ENCODE data around the gene PRKAB1.

PRKAB1 gene

DNA sequence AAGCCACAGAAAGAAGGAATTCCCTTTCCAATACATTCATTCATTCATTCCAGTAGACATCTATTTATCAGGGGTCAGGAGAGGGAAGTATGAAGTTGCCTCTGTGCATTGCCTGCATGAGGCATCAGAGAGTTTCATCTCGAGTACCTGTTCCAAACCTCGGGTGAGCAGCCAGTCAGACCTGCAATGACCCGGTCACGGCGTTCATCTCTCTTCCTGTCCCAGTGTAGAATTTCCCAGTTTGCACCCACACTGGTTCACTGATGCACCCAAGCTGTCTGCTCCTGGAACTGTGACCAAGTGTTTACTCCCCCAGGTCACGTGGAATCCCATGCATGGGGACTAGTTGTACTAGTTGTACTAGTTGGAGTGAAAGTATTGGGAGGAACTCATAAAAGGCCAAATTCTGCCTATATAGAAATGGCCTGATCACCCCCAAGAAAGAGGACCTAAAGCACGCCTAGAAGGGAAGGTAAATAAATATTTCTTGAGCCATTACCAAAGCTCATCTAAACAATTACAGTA is 22.3 kb upstream of the PRKAB1 start:
- TF ChIP-seq POLR2AphosphoS5 (IDR thresholded peaks at IDR 0.05; ENCODE audit: low read depth, low read length) (no peak), SIN3A (IDR thresholded peaks at IDR 0.05; ENCODE audit: borderline replicate concordance, insufficient read depth, low read length) (no peak), TAF1 (IDR thresholded peaks at IDR 0.05; ENCODE audit: borderline replicate concordance, insufficient read depth, low read length) (no peak), FOXP2 (optimal IDR thresholded peaks at IDR 0.05; ENCODE audit: borderline replicate concordance, extremely low read depth, extremely low read length, insufficient read depth) (no peak)
- TF ChIP-seq, protein P1, sequence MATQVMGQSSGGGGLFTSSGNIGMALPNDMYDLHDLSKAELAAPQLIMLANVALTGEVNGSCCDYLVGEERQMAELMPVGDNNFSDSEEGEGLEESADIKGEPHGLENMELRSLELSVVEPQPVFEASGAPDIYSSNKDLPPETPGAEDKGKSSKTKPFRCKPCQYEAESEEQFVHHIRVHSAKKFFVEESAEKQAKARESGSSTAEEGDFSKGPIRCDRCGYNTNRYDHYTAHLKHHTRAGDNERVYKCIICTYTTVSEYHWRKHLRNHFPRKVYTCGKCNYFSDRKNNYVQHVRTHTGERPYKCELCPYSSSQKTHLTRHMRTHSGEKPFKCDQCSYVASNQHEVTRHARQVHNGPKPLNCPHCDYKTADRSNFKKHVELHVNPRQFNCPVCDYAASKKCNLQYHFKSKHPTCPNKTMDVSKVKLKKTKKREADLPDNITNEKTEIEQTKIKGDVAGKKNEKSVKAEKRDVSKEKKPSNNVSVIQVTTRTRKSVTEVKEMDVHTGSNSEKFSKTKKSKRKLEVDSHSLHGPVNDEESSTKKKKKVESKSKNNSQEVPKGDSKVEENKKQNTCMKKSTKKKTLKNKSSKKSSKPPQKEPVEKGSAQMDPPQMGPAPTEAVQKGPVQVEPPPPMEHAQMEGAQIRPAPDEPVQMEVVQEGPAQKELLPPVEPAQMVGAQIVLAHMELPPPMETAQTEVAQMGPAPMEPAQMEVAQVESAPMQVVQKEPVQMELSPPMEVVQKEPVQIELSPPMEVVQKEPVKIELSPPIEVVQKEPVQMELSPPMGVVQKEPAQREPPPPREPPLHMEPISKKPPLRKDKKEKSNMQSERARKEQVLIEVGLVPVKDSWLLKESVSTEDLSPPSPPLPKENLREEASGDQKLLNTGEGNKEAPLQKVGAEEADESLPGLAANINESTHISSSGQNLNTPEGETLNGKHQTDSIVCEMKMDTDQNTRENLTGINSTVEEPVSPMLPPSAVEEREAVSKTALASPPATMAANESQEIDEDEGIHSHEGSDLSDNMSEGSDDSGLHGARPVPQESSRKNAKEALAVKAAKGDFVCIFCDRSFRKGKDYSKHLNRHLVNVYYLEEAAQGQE (IDR thresholded peaks at IDR 0.05; ENCODE audit: insufficient read depth in 1 of 2, low read depth in 2 of 2, low read length in 2 of 2), result no peak

DNA sequence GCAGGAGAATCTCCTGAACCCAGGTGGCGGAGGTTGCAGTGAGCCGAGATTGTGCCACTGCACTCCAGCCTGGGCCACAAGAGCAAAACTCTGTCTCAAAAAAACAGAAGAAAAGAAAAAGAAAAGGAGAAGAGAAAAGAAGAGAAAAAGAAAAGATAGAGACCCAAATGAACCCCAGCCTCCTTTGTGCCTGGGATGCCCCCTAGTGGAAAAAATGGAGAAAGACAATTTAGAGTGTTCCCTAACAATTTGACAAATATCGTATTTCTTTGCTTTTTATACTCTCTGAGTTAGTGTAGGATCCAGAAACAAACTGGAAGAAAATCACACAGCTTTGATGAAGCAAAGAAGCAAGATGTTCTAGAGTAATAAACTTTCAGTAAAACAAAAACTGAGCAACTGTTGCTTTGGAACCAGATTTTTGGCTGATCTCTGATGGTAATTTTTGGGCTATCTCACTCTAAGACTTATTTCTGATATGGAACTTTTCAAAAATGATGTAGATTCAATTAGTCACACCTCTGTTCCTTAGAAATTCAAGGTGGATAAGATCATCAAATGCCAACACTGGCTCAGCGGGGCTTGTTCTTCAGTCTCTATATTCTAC is 18.6 kb upstream of the PRKAB1 start:
- TF ChIP-seq, protein P1 (IDR thresholded peaks at IDR 0.05; ENCODE audit: insufficient read depth in 1 of 2, low read depth in 2 of 2, low read length in 2 of 2), result no peak

DNA sequence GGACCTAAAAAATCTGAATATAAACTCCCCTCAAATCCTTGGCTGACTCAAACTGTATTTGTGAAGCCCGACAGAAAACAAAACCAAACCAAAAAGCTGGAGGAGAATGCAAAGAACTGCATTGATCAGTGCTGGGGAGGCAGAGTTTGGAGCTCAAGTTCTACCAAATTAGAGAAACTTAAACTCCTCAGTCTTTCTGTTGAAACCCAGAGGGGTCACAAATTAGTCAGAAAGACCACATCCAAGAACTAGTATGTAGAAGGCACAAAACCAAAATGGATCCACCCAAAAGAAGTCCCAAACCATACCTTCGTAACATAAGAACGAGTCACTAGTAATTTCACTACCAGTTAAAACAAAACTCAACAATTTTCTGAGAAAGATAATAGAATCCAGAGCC is 15.3 kb upstream of the PRKAB1 start:
- TF ChIP-seq FOXP2 (optimal IDR thresholded peaks at IDR 0.05; ENCODE audit: borderline replicate concordance, extremely low read depth, extremely low read length, insufficient read depth) (no peak), POLR2AphosphoS5 (IDR thresholded peaks at IDR 0.05; ENCODE audit: low read depth, low read length) (no peak), SIN3A (IDR thresholded peaks at IDR 0.05; ENCODE audit: borderline replicate concordance, insufficient read depth, low read length) (no peak), TAF1 (IDR thresholded peaks at IDR 0.05; ENCODE audit: borderline replicate concordance, insufficient read depth, low read length) (no peak)
- TF ChIP-seq, protein P1 (IDR thresholded peaks at IDR 0.05; ENCODE audit: insufficient read depth in 1 of 2, low read depth in 2 of 2, low read length in 2 of 2), result no peak

DNA sequence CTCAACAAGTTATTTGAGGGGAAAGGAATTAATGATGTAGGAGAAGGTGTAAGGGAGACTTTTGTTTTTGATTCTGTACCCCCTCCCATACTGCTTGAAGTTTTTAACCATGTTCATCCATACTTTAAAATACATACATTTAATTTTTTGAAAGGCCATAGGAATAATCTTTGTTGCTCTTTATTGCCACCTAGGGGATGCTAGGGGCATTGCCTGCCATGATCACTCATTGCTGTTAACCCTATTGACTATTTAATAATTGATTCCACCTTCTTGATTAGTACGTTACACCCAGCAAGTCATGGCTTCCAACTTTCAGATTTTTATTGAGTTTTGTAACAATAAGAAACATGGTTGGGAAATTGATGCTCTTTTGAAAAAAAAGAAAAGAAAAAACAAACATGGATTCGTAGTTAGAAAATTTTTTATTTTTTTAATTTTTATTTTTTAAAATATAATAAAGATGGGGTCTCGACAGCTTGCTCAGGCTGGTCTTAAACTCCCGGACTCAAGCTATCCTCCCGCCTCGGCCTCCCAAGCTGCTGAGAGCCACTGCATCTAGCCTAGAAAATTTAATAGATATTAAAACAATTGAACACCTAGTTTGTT is 8.5 kb upstream of the PRKAB1 start:
- TF ChIP-seq FOXP2 (optimal IDR thresholded peaks at IDR 0.05; ENCODE audit: borderline replicate concordance, extremely low read depth, extremely low read length, insufficient read depth) (no peak), TAF1 (IDR thresholded peaks at IDR 0.05; ENCODE audit: borderline replicate concordance, insufficient read depth, low read length) (no peak), SIN3A (IDR thresholded peaks at IDR 0.05; ENCODE audit: borderline replicate concordance, insufficient read depth, low read length) (no peak), POLR2AphosphoS5 (IDR thresholded peaks at IDR 0.05; ENCODE audit: low read depth, low read length) (no peak)
- TF ChIP-seq, protein P1 (IDR thresholded peaks at IDR 0.05; ENCODE audit: insufficient read depth in 1 of 2, low read depth in 2 of 2, low read length in 2 of 2), result no peak

Data from PFSK-1 (cell line).